Measurements from ENCODE around the gene SYCE1.
A peak's percentile ranks its signal among the peaks of the same experiment; 100 is the strongest.
"Not testable (repeated sequence)": the region's sequence is repeated elsewhere in the genome, so short reads cannot be mapped to it uniquely, and the experiment has no call there.

SYCE1 gene

DNA sequence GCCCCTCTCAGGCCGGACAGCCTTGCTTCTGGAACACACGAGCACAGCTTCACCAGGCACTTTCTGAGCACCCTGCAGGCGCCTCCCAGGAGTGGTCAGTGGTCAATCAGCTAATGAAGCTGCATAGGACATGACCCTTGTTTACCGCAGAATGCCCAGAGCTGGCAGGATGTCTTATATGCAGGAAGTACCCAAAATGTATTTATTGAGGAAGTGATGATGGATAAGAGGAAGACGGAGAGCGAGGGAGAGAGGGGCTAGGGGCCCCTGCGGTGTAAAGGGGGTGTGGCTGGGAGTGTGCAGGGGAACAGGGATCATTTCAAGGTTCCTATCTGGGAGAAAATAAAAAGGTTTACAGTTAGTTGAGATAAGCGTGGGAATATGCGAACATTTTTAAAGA lies 34.9 kb downstream of the SYCE1 start:
- H3K9me3 Mint-ChIP-seq = no peaks in the 10 kb centered on the region

DNA sequence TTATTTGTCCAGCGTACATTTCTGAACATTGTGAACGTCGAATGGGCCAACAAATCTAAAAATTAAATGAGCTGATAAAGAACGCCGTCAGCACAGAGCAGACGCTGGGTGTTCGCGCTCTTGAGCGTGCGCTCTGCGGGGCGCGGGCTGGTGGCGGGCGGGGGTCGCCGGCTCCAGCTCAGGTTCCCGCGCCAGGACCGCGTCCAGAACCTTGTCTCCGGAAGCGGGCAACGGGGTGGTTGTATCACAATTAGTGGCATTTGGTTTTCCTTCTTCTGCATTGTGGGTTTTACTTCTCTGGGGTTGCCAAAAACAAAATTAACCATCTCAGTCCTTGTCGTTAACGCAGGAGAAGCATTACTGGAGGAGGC lies 35.8 kb downstream of the SYCE1 start:
- H3K27ac Mint-ChIP-seq = no peak overlapping the region
- peaks cover 59% of the 10 kb centered on the region for H3K27me3 Mint-ChIP-seq
- no peaks in the 10 kb centered on the region for H3K36me3 Mint-ChIP-seq (ENCODE audit: low read depth)
- peak overlapping the region; percentile 68 for H3K4me3 Mint-ChIP-seq
- peaks cover 21% of the 10 kb centered on the region for H3K4me1 Mint-ChIP-seq (ENCODE audit: low read depth)
- no peaks in the 10 kb centered on the region for H3K9me3 Mint-ChIP-seq

More for the DNA sequence above, 34.9 kb downstream of the SYCE1 start:
- Mint-ChIP-seq H3K36me3 (ENCODE audit: low read depth) (no peaks in the 10 kb centered on the region), H3K4me1 (ENCODE audit: low read depth) (peaks cover 21% of the 10 kb centered on the region), H3K27me3 (peaks cover 59% of the 10 kb centered on the region), H3K27ac (no peak overlapping the region), H3K4me3 (no peak overlapping the region)

DNA sequence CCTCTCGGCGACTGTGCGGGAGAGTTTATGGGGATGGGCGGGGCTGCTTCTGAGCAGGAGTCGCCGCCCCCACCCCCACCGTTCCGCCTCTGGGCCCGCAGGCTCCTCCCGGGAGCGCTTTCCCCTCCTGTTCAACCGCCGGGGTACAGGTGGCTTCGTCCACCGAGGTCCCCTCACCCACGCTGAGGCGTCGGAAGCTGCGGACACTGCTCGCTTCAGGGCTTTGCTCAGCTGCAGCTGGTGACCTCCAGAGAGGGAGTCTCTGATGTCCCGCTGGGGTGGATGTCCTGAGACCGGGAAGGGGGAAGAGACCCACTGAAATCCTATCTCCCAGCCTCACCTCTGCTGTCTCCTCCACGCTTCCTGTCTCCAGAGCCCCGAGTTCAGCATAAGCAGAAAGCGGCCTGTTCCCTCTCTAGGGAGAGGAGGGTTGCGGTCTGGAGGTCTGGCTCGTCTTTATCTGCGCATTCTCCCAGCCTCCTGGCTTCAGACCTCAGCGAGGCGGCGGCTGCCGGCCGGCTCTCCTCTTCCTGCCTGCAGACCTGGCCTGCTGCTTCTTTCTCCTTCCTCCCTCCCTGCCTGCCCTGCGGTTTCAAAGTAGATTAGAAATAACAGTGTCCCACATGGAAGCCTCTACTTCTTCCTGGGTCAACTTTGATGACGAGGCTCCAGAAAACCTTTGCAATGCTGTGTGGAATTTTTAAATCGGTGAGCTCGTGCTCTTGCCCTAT lies 36.4 kb downstream of the SYCE1 start:
- Mint-ChIP-seq H3K27ac (no peak overlapping the region), H3K9me3 (no peaks in the 10 kb centered on the region), H3K27me3 (peaks cover 59% of the 10 kb centered on the region), H3K36me3 (ENCODE audit: low read depth) (no peaks in the 10 kb centered on the region), H3K4me1 (ENCODE audit: low read depth) (peaks cover 21% of the 10 kb centered on the region), H3K4me3 (peak overlapping the region; percentile 68)

DNA sequence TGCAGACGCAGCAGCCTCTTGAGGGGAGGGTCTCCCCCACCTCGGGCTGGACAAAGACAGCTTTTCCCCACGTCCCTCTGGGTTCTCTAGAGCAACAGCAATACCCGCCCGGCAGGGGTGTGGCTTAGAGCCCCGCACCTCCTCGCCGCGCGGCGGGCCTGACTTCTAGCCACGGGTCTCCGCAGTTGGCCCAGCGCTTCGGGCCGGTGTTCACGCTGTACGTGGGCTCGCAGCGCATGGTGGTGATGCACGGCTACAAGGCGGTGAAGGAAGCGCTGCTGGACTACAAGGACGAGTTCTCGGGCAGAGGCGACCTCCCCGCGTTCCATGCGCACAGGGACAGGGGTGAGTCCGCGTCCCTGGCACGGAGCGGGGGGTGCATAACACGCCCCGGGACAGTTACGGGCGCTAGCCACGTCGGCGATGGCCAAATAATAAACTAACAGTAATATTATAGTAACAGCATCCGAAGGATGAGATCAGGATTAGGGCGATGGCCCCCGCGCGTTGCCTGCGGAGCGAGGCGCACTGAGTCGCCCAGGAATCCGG lies 37.0 kb downstream of the SYCE1 start:
- H3K9me3 Mint-ChIP-seq = peaks cover 3% of the 10 kb centered on the region
- peaks cover 63% of the 10 kb centered on the region for H3K27me3 Mint-ChIP-seq
- H3K36me3 Mint-ChIP-seq (ENCODE audit: low read depth) = no peaks in the 10 kb centered on the region
- peaks cover 21% of the 10 kb centered on the region for H3K4me1 Mint-ChIP-seq (ENCODE audit: low read depth)
- H3K4me3 Mint-ChIP-seq = peak overlapping the region; percentile 58
- H3K27ac Mint-ChIP-seq = no peak overlapping the region

DNA sequence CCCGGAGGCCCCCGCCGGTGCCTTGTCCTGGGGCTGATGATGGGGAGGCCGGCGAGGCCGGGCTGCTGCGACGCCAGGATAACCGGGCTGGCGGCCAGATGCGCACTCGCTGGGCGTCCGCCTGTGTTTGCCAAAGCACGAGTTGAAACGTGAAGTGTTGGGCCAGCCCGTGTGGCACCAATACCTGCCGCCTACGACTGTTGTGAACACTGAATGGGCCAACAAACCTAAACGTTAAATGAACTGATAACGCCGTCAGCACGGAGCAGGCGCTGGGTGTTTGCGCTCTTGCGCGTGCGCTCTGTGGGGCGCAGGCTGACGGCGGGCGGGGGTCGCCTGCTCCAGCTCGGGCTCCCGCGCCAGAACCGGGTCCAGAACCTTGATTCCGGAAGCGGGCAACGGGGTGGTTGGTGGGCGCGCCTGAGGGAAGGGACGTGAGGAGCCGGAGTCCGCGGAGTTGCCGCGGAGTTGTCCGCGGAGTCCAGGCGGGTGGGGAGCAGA lies 37.6 kb downstream of the SYCE1 start:
- H3K9me3 Mint-ChIP-seq = peaks cover 7% of the 10 kb centered on the region
- no peaks in the 10 kb centered on the region for H3K36me3 Mint-ChIP-seq (ENCODE audit: low read depth)
- H3K27me3 Mint-ChIP-seq = peaks cover 67% of the 10 kb centered on the region
- H3K27ac Mint-ChIP-seq = no peak overlapping the region
- peaks cover 21% of the 10 kb centered on the region for H3K4me1 Mint-ChIP-seq (ENCODE audit: low read depth)
- no peak overlapping the region for H3K4me3 Mint-ChIP-seq

DNA sequence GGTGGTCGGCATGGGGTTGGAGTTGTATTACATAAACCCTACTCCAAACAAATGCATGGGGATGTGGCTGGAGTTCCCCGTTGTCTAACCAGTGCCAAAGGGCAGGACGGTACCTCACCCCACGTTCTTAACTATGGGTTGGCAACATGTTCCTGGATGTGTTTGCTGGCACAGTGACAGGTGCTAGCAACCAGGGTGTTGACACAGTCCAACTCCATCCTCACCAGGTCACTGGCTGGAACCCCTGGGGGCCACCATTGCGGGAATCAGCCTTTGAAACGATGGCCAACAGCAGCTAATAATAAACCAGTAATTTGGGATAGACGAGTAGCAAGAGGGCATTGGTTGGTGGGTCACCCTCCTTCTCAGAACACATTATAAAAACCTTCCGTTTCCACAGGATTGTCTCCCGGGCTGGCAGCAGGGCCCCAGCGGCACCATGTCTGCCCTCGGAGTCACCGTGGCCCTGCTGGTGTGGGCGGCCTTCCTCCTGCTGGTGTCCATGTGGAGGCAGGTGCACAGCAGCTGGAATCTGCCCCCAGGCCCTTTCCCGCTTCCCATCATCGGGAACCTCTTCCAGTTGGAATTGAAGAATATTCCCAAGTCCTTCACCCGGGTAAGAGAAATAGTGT lies 38.3 kb downstream of the SYCE1 start, which contains the start of gene CYP2E1:
Gene CYP2E1 (plus strand): TSS at position 407 of the 632 bp plus-strand sequence. CDS start 33 bp downstream, at position 440.
- no peak within 1 kb of the TSS for H3K27ac Mint-ChIP-seq
- peaks cover 21% of the 10 kb centered on the region for H3K4me1 Mint-ChIP-seq (ENCODE audit: low read depth)
- H3K4me3 Mint-ChIP-seq = no peak within 1 kb of the TSS
- no peaks in the 10 kb centered on the region for H3K36me3 Mint-ChIP-seq (ENCODE audit: low read depth)
- H3K27me3 Mint-ChIP-seq = peaks cover 69% of the 10 kb centered on the region
- peaks cover 7% of the 10 kb centered on the region for H3K9me3 Mint-ChIP-seq

DNA sequence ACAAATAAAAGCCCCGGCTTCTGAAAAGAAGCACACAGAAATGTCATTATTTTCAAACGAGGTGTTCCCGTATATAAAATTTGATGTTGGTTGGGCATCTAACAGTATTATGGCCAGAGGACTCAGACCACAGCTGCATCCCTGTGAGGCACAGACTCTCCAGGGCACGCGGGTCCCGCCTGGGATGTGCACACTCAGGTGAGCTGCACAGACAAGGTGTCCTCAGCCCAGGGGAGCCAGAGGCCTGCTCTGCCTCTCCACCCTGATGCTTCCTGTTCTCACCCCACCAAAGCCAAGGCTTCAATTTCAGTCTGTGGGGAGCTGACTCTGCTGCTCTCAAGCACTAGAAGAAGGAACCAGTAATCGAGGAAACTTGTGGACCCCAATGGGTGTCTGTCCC lies 39.9 kb downstream of the SYCE1 start:
- H3K4me1 Mint-ChIP-seq (ENCODE audit: low read depth) = peaks cover 25% of the 10 kb centered on the region
- peaks cover 10% of the 10 kb centered on the region for H3K9me3 Mint-ChIP-seq
- no peak overlapping the region for H3K27ac Mint-ChIP-seq
- H3K4me3 Mint-ChIP-seq = no peak overlapping the region
- H3K27me3 Mint-ChIP-seq = peaks cover 66% of the 10 kb centered on the region
- no peaks in the 10 kb centered on the region for H3K36me3 Mint-ChIP-seq (ENCODE audit: low read depth)

DNA sequence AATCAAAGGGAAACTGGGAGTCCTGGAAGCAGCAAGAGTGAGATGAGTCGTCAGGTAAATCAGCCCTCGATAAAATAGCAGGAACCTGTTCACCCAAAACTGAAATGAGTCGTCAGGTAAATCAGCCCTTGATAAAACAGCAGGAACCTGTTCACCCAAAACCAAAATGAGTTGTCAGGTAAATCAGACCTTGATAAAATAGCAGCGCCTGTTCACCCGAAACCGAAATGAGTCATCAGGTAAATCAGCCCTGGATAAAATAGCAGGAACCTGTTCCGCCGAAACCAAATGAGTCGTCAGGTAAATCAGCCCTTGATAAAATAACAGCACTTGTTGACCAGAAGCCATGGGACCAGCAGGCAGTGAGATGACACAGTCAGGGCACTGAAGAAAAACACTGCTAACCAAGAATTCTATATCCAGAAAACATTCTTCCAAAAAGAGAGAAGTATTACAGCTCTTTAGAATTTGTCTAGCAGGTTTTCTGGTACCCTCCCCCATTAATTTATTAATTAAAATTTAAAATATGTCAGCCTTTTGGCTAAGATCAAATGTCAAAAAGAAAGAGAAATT lies 41.7 kb downstream of the SYCE1 start:
- peaks cover 10% of the 10 kb centered on the region for H3K9me3 Mint-ChIP-seq
- H3K27ac Mint-ChIP-seq = no peak overlapping the region
- peaks cover 49% of the 10 kb centered on the region for H3K27me3 Mint-ChIP-seq
- no peaks in the 10 kb centered on the region for H3K36me3 Mint-ChIP-seq (ENCODE audit: low read depth)
- H3K4me1 Mint-ChIP-seq (ENCODE audit: low read depth) = peaks cover 20% of the 10 kb centered on the region
- no peak overlapping the region for H3K4me3 Mint-ChIP-seq

DNA sequence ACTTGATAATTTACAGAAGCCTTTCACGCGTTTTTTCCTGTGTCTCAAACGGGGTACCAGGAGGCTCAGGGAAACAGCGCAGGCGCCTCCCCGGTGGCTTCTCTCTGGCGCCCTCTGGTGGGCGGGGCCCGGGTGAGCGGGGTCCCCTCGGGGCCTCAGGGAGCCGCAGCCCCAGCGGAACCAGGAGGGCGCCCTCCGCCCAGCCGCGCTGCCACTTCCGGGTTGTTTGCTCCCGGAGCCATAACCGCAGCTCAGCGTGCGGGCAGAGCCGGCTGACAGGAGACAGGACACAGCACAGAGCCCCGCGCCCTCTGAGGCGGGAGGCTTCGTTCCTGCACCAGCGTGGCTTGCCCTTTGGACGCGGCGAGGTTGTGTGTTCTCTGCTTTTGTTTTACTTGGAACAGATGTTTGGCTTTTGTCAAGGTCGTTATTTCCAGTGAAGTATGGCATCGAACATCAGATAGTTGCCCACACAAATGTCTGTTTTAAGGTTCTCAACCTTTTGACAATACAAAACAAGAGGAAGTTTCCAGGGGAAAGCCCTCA lies 45.1 kb downstream of the SYCE1 start:
- H3K36me3 Mint-ChIP-seq (ENCODE audit: low read depth) = no peaks in the 10 kb centered on the region
- H3K27me3 Mint-ChIP-seq = peaks cover 25% of the 10 kb centered on the region
- H3K27ac Mint-ChIP-seq = peak overlapping the region; percentile 36
- peak overlapping the region; percentile 72 for H3K4me3 Mint-ChIP-seq
- H3K4me1 Mint-ChIP-seq (ENCODE audit: low read depth) = peaks cover 15% of the 10 kb centered on the region
- H3K9me3 Mint-ChIP-seq = peaks cover 10% of the 10 kb centered on the region

DNA sequence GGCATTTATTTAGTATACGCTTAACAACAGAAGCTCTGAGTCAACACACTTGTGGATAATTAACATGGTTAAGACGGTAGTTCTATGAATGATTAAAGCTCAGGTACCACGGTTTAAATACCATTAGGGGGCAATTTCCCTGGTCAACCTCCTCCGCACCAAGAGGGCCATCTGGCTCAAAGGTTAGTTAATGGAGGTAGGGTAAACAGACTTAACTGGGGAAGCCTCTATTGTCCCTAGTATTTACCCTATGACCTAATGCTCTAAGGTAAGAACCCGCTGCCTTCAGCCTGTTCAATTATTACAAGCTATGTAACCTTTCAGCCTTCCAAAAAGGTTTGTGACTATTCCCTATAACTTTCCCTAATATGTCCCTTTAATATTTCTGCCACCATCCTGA lies 46.9 kb downstream of the SYCE1 start:
- Mint-ChIP-seq H3K27me3 (peaks cover 32% of the 10 kb centered on the region), H3K4me1 (ENCODE audit: low read depth) (peaks cover 15% of the 10 kb centered on the region)
- not testable (repeated sequence) for H3K36me3 Mint-ChIP-seq (ENCODE audit: low read depth); H3K9me3 Mint-ChIP-seq; H3K27ac Mint-ChIP-seq; H3K4me3 Mint-ChIP-seq

DNA sequence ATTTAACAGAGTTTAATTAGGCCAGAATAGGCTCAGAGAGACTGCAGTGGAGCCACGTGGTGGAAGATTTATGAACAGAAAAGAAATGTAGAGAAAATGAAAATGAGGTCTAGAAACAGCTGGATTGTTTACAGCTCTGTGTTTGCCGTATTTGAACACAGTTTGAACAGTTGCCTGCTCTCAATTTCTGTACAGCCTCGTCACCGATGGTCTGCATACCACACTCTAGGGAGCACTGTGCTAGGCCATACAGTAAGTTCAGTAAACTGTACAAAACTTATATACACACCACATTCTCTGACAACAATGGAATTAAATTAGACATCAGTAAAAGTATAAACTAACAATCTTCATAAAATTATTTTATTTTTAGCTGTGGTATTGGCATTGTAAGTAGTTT lies 49.3 kb downstream of the SYCE1 start:
- no peak overlapping the region for H3K4me3 Mint-ChIP-seq
- H3K27ac Mint-ChIP-seq = no peak overlapping the region
- peaks cover 15% of the 10 kb centered on the region for H3K4me1 Mint-ChIP-seq (ENCODE audit: low read depth)
- H3K36me3 Mint-ChIP-seq (ENCODE audit: low read depth) = no peaks in the 10 kb centered on the region
- peaks cover 24% of the 10 kb centered on the region for H3K27me3 Mint-ChIP-seq
- peaks cover 3% of the 10 kb centered on the region for H3K9me3 Mint-ChIP-seq

DNA sequence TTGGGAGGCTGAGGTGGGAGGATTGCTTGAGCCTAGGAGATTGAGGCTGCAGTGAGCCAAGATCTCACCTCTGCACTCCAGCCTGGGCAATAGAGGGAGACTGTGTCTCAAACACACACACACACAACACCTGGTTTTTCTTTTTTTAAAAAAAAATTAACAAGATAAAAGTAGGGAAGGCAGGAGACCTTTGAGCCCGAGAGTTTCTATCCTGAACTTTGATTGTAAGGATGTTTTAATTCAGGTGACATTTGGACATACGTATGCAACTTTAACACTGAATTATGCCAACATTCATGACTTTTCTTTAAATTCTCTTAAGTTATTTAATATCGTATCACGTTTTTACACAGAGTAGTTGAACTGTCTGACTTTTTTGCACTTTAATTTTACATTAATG lies 49.9 kb downstream of the SYCE1 start:
- no peaks in the 10 kb centered on the region for H3K36me3 Mint-ChIP-seq (ENCODE audit: low read depth)
- H3K4me1 Mint-ChIP-seq (ENCODE audit: low read depth) = peaks cover 10% of the 10 kb centered on the region

DNA sequence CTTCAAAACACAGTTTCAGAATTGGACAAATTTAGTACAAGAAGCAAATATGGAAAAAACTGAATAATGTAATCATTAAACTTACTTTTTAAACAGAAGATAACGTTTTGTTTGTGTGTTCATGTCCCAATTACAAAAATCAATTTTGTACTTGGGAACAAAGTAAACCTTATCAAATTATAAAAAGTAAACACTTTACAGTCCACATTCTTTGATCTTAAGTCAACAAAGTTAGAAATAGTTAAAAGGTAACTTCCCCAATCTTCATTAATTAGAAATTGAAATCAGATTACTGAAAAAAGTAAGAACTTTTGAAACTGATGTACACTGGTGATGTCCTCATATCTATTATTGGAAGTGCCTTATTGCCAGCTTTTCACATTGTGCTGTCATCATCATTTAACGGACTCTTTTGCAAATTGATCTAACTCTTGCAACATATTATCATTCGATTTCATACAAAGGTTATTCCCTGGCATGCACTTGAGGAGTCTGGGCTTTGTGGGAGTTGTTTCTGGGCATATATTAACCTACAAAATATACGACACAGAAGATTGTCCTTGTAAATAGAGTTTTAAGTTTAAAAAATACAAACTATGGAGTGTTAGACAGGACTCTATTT lies 53.4 kb downstream of the SYCE1 start:
- no peak overlapping the region for H3K27ac Mint-ChIP-seq
- H3K36me3 Mint-ChIP-seq (ENCODE audit: low read depth) = no peaks in the 10 kb centered on the region
- H3K4me3 Mint-ChIP-seq = no peak overlapping the region
- H3K9me3 Mint-ChIP-seq = no peaks in the 10 kb centered on the region
- H3K4me1 Mint-ChIP-seq (ENCODE audit: low read depth) = no peaks in the 10 kb centered on the region
- H3K27me3 Mint-ChIP-seq = peaks cover 41% of the 10 kb centered on the region

More for the DNA sequence above, 49.9 kb downstream of the SYCE1 start:
- Mint-ChIP-seq H3K27ac (no peak overlapping the region), H3K27me3 (peaks cover 23% of the 10 kb centered on the region), H3K9me3 (no peaks in the 10 kb centered on the region), H3K4me3 (no peak overlapping the region)

DNA sequence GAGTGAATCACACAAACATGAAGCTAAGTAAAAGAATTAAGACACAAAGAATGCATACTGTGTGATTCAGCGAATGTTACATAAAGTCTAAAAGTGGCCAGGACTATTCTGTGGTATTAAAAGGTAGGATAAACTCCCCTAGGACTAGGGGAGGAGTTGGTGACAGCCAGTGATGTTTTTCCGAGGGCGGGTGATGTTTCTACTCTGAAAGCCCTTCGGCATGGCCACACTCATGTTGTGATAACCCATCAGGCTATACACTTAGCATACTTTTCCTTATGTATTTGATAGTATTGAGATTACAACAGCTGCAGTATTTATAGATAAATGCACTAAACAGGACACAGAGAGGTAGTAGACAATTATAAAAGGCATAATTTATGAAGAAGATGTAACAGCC lies 54.0 kb downstream of the SYCE1 start:
- H3K9me3 Mint-ChIP-seq = no peaks in the 10 kb centered on the region
- no peak overlapping the region for H3K4me3 Mint-ChIP-seq
- no peaks in the 10 kb centered on the region for H3K36me3 Mint-ChIP-seq (ENCODE audit: low read depth)
- no peaks in the 10 kb centered on the region for H3K4me1 Mint-ChIP-seq (ENCODE audit: low read depth)
- H3K27me3 Mint-ChIP-seq = peaks cover 41% of the 10 kb centered on the region
- no peak overlapping the region for H3K27ac Mint-ChIP-seq
